ENCODE measurements around the gene SUPT4H1. TPM values are rescaled to one million over a fixed set of nuclear protein-coding genes. Genes with fewer than 3 reads are reported as not detected.

SUPT4H1 gene
- total RNA-seq, 1 donor from 2014 or later = 150 TPM

DNA sequence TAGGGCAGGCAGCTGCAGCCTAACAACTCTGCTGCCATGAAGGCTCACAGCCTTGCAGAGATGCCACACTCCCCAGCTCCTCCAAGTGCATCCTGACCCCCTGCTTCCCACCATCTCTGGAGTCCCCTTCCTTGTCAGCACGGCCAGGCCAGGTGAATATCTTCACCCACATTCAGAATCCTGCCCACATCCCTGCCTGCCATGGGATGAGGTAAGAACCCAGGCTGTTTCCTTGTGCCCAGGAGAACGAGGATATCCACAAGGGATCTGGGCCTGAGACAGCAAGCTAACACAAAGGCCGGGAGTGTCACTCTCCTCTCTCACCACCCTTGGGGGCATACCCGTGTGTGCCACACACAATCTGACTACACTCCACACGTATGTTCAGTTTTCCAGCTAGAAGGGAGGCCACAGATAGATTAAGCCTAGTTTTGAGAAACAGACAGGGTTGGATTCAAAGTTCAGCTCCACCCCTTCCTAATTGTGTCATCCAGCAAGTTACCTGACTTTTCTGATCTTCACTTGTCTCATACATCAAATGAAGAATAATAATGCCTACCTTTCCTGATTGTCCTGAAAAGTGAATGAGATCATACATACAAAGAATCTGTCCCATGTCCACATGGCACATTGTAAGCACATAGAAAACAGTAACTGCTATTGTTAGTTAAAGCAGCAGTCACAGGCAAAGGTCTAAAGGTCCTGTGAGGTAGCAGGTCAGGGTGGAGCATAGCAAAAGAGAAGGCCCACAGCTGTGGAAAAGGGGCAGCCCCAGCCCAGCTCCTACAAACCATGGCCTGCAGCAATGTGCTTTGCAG is 17.4 kb upstream of the SUPT4H1 start:
- Mint-ChIP-seq H3K4me3 (ENCODE audit: unreplicated experiment) (peak overlapping the region; percentile 72), H3K27ac (ENCODE audit: unreplicated experiment) (no peak overlapping the region), H3K27me3 (ENCODE audit: unreplicated experiment) (peaks cover 1% of the 10 kb centered on the region), H3K36me3 (ENCODE audit: low read depth, unreplicated experiment) (no peaks in the 10 kb centered on the region), H3K4me1 (ENCODE audit: unreplicated experiment) (no peaks in the 10 kb centered on the region), H3K9me3 (ENCODE audit: unreplicated experiment) (no peaks in the 10 kb centered on the region)
- TF ChIP-seq, protein P1, sequence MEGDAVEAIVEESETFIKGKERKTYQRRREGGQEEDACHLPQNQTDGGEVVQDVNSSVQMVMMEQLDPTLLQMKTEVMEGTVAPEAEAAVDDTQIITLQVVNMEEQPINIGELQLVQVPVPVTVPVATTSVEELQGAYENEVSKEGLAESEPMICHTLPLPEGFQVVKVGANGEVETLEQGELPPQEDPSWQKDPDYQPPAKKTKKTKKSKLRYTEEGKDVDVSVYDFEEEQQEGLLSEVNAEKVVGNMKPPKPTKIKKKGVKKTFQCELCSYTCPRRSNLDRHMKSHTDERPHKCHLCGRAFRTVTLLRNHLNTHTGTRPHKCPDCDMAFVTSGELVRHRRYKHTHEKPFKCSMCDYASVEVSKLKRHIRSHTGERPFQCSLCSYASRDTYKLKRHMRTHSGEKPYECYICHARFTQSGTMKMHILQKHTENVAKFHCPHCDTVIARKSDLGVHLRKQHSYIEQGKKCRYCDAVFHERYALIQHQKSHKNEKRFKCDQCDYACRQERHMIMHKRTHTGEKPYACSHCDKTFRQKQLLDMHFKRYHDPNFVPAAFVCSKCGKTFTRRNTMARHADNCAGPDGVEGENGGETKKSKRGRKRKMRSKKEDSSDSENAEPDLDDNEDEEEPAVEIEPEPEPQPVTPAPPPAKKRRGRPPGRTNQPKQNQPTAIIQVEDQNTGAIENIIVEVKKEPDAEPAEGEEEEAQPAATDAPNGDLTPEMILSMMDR (IDR thresholded peaks at IDR 0.05; ENCODE audit: unreplicated experiment) = no peak
- no peak for DNase-seq (ENCODE audit: low spot score)

DNA sequence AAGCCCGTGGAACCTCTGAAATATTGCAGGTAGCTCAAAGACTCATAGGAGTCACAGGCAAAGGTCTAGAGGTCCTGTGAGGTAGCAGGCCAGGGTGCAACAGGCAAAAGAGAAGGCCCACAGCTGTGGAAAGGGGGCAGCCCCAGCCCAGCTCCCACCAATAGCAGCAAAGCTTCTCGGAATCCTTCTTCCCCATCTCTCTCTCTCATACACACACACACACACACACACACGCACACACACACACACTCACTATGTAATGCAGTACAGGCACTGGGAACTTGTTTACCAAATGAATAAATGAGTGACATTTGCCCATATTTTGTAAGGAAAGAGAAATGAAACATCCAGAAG is 16.8 kb upstream of the SUPT4H1 start:
- Mint-ChIP-seq H3K4me1 (ENCODE audit: unreplicated experiment) (peaks cover 2% of the 10 kb centered on the region), H3K27me3 (ENCODE audit: unreplicated experiment) (peaks cover 1% of the 10 kb centered on the region), H3K36me3 (ENCODE audit: low read depth, unreplicated experiment) (no peaks in the 10 kb centered on the region), H3K4me3 (ENCODE audit: unreplicated experiment) (peak overlapping the region; percentile 56), H3K27ac (ENCODE audit: unreplicated experiment) (no peak overlapping the region), H3K9me3 (ENCODE audit: unreplicated experiment) (no peaks in the 10 kb centered on the region)
- TF ChIP-seq, protein P1 (IDR thresholded peaks at IDR 0.05; ENCODE audit: unreplicated experiment) = no peak
- DNase-seq (ENCODE audit: low spot score) = no peak

GRCh38 chr17:58367461-58367860 is 15.5 kb upstream of the SUPT4H1 start:
- peaks cover 2% of the 10 kb centered on the region for H3K4me1 Mint-ChIP-seq (ENCODE audit: unreplicated experiment)
- H3K27ac Mint-ChIP-seq (ENCODE audit: unreplicated experiment) = no peak overlapping the region
- DNase-seq (ENCODE audit: low spot score) = no peak
- H3K27me3 Mint-ChIP-seq (ENCODE audit: unreplicated experiment) = no peaks in the 10 kb centered on the region
- H3K36me3 Mint-ChIP-seq (ENCODE audit: low read depth, unreplicated experiment) = no peaks in the 10 kb centered on the region
- TF ChIP-seq, protein P1 (IDR thresholded peaks at IDR 0.05; ENCODE audit: unreplicated experiment) = no peak
- no peak overlapping the region for H3K4me3 Mint-ChIP-seq (ENCODE audit: unreplicated experiment)
- no peaks in the 10 kb centered on the region for H3K9me3 Mint-ChIP-seq (ENCODE audit: unreplicated experiment)

DNA sequence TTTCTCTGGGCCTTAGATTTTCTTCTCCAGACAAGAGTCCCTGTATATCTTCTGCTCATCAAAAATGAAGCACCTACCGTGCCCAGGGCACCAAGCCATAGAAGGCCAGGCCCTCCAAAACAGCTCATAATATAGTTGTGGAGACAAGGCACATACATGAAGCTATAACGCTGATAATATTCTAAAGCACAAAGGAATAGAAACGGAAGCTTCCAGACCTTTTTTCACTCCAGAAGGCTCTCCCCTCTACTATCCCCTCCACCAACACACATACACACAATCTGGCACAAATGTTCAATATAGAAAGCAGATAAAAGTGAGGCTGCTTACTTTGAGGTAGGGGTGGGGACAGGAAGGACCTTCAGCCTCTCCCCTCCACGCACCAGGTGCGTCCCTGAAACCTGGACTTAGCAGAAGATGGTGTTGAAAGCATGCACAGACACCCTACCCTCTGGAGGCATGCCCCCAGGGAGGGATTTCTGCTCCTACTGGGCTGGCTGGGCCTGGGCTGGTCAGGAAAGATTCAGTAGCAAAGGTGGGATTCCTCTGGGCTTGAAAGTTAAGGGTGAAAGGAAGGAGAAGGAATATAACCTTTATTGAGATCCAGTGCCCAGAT is 14.1 kb upstream of the SUPT4H1 start:
- Mint-ChIP-seq H3K4me1 (ENCODE audit: unreplicated experiment) (peaks cover 2% of the 10 kb centered on the region), H3K4me3 (ENCODE audit: unreplicated experiment) (no peak overlapping the region), H3K27ac (ENCODE audit: unreplicated experiment) (no peak overlapping the region), H3K9me3 (ENCODE audit: unreplicated experiment) (no peaks in the 10 kb centered on the region), H3K36me3 (ENCODE audit: low read depth, unreplicated experiment) (peaks cover 2% of the 10 kb centered on the region), H3K27me3 (ENCODE audit: unreplicated experiment) (no peaks in the 10 kb centered on the region)
- no peak for DNase-seq (ENCODE audit: low spot score)
- TF ChIP-seq, protein P1 (IDR thresholded peaks at IDR 0.05; ENCODE audit: unreplicated experiment) = no peak
